GM18498 (cell line): ENCODE measurements around the gene UVSSA.

Experiments
- ATAC-seq: cut with Tn5 transposase; IDR thresholded peaks from one replicate; pipeline ENCODE4 v1.9.1; 2021; ENCODE audit warnings: mild to moderate bottlenecking, moderate library complexity; ENCODE audit not compliant: unreplicated experiment

Gene UVSSA

DNA sequence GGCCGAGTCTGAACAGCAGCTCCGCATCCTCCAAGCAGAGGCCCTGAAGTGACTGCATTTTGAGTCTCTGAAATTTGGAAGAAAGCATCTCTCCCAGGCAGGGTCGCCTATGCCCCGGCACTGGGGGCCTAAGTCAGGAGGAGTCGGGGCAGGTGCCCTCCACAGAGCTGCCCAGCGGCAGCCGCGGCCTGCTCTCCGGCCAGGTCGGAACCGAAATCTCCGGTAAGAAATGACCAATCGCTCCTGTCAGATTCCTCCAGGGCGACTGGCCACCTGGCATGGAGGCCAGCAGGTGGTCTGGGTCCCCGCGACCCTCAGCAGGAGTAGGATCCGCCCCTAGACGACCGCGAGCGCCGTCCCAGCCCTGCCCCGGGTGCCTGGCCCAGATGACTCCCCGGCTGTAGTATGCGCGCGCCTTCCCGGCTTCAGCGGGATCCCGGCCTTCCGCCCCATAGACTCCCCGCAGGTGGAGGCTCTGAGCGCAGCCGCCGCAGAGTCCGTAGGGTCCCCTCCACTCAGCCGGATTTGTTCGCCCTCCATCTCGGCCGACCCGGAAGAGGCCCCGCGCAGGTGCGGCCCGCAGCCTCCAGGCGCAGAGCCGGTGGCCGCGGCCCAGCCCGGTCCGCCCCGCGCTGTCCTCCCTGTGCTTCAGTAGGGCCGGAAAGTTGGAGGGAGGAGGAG lies 57.7 kb downstream of the UVSSA start:
- ATAC-seq = no peak

DNA sequence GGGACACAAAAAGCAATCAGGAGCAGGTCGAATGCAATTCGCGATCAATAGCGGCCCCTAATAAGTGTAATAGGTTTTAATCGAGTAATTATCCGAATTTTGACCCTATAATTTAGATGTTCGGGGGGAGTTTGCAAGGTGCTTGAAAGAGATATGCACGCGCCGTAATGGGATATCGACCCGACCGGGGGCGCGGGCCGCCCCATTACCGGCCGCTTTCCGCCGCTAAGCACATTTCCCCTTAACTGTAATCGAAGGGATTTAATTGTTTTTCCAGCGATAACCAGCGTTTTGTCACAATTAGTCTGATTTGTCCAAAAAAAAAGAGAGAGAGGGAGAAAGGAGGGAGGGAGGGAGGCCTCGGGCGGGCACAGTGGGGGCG lies 58.2 kb downstream of the UVSSA start:
- no peak for ATAC-seq

- no peak for ATAC-seq
Measured at GRCh38 chr4:1405636-1406393, 58.8 kb downstream of the UVSSA start.

DNA sequence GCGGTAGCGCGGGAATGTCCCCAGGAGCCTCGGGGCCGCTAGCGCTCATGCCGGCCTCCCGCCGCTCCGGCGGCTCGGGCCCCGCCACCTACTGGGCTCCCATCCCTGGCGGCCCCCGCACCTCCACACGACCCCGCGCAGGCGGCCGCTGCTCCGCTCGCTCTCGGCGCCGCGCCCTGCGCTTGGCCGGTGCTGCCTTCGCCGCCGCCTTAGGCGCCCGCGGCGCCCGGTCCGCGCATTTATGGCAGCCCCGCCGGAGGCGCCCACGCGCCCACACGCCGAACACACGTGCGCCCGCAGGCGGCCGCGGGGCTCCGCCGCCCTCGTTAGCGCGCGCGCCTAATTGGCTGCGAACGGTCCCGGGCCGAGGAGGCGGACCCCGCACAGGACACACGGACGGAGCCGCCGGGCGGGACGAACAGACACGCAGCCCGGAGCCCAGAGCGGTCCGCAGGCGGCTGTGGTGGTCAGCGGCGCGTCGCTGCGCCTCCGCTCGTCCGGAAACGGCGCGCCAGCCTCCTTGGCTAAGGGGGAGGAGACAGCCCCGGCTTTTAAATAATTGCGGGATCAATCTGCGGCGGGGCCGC lies 59.5 kb downstream of the UVSSA start, which contains the start of gene NKX1-1:
Gene NKX1-1 (minus strand): TSS at position 49 of the 587 bp plus-strand sequence. CDS start 0 bp downstream, at position 49.
- ATAC-seq = no peak

DNA sequence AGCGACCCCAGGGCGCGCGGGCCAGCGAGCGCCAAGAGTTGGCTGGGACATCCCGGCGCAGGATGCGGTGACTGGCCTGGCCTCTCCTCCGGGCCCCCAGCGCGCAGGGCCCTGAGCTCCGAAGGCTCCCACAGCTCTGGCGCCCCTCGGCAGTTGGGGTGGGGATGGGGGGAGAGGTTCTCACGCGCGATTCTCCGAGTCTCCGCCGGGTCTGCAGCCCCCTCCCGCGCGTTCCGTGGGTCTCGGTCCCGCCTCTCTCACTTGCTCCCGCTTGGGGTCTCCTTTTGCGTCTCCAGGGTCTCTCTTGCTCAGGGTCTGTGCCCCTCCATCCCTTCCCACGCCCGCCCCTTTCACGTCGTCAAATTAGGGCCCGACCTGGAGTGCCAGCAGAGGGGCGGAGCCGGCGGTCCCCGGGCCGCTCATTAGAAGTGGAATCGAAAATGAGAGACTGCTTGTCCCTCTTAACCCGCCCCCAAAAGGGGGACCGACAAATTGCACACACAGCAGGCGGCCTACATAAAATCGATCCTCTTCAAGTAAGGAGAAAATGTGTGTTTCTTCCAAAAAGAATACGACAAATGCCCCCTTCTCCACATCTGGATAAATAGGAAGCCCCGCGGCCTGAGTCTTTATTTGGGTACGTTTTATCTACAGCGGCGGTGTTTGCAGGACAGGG lies 60.1 kb downstream of the UVSSA start:
- ATAC-seq = no peak

GRCh38 chr4:1407657-1408333 lies 60.8 kb downstream of the UVSSA start:
- ATAC-seq = no peak

- no peak for ATAC-seq
Measured at GRCh38 chr4:1408418-1408817, 61.4 kb downstream of the UVSSA start.

- ATAC-seq = no peak
Measured at GRCh38 chr4:1409079-1409478, 62.1 kb downstream of the UVSSA start.

DNA sequence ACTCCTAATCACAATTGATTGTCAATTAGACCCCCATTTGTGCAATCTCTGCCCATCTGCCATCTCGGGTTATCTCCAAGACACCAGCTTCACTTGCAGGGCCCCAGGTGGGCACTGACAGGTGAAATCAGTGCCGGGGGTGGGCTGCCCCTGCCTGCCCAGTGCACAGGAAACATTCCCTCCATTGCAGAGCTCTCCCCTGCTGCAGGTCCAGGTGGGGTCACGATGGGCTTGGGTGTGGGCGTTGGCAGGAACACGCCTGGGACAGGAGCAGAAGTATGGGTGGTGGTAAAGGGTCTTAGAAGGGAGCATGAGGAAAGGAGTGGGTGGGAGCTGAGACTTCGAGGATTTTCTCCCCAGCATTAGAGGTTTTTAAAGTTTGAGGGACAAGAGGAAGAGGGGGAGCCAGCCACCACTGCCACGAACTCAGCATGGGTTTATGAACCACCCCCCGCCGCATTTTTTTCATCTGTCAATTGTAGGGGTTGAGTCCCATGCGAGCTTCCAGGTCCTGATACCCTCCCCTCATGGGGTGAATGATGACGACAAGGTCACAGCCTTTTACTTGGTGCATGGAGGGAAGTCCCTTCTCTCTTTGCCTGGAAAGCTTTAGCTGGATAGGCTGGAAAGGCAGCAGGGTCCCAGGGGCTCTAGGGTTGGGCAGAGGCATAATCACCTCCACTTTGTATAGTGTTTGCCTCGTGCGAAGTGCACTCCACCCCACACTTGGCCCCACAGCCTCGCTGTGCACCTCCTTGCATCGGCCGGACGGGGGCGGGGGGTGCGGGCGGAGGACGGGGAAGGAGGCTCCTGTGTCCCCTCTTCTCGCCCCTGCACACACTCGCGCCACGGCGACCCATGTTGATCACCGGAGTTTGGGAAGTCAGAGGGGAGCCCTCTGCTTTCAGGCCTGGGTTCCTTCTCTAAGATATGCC lies 62.8 kb downstream of the UVSSA start:
- ATAC-seq = no peak

- ATAC-seq = no peak
Measured at GRCh38 chr4:1410491-1411325, 63.7 kb downstream of the UVSSA start.

GRCh38 chr4:1411436-1412375 lies 64.7 kb downstream of the UVSSA start:
- ATAC-seq = no peak

- ATAC-seq = no peak
Measured at GRCh38 chr4:1412376-1413203, 65.6 kb downstream of the UVSSA start.

GRCh38 chr4:1413204-1413663 lies 66.2 kb downstream of the UVSSA start:
- ATAC-seq = no peak

DNA sequence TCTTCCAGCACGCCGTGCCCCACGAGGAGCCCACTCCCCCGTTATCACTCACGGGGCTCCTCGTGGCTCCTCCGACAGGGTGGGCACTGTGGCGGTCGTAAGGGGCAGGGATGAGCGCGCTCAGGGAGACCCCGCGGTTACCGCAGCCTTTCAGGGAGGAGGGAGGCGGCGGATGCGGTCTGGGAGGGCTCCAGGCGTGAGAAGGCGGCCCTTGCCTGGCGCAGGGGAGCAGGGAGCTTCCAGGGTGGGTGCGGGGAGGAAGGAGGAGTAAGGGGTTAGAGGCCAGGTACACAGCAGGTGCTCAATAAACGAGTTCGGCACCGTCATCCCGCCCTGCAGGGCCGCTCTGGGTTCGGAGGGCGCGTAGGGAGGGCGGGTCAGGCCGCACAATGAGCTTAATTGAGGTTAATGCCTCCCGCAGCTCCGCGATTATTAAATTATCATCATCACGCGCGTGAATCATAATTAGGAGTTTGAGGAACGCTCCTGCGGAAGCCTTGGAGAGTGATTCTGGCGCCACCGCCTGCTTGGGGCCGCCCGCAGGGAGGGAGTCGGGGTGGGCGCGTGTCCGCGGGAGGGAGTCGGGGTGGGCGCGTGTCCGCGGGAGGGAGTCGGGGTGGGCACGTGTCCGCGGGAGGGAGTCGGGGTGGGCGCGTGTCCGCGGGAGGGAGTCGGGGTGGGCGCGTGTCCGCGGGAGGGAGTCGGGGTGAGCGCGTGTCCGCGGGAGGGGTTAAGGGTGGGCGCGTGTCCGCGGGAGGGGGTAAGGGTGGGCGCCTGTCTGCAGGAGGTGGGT lies 66.9 kb downstream of the UVSSA start:
- ATAC-seq = no peak

GRCh38 chr4:1414831-1415680 lies 68.0 kb downstream of the UVSSA start:
- no peak for ATAC-seq
